Gastrocnemius medialis (tissue), 4 donors: Measurements from ENCODE around the gene CRTC2.
"Not testable (repeated sequence)": the region's sequence is repeated elsewhere in the genome, so short reads cannot be mapped to it uniquely, and the experiment has no call there.

ENCODE experiments used
- CTCF ChIP-seq, 5 experiments: fragments of 450-650 bp in 3 of 5; fragments of 200-600 bp in 2 of 5; sonication (generic) in 2 of 5; IDR thresholded peaks in 4 of 5; conservative IDR thresholded peaks in 1 of 5; 1 replicate in 4 of 5; 2 replicates in 1 of 5; pipeline ENCODE4 v1.5.1; 2016 to 2019; ENCODE audit warnings: antibody characterized with exemption in 5 of 5, mild to moderate bottlenecking in 3 of 5, moderate library complexity in 3 of 5
- POLR2A ChIP-seq, 2 donors: fragments of 450-650 bp; IDR thresholded peaks; one replicate each; pipeline ENCODE4 v1.6.1; 2017; ENCODE audit warnings: antibody characterized with exemption in 2 of 2, mild to moderate bottlenecking in 2 of 2, moderate library complexity in 2 of 2

GRCh38 chr1:153996882-153997281, 38.5 kb upstream of the CRTC2 start:
- TF ChIP-seq CTCF (IDR thresholded peaks at IDR 0.05 in 4 of 5, conservative IDR thresholded peaks at IDR 0.05 in 1 of 5); POLR2A (IDR thresholded peaks at IDR 0.05): not testable (repeated sequence)
